Measurements from ENCODE around the gene SATB1. TPM values are rescaled to one million over a fixed set of nuclear protein-coding genes. Genes with fewer than 3 reads are reported as not detected.

SATB1 gene
- polyA plus RNA-seq, 3 donors from 2014 or later: 42.7 to 100.0 (median 76.0) TPM

DNA sequence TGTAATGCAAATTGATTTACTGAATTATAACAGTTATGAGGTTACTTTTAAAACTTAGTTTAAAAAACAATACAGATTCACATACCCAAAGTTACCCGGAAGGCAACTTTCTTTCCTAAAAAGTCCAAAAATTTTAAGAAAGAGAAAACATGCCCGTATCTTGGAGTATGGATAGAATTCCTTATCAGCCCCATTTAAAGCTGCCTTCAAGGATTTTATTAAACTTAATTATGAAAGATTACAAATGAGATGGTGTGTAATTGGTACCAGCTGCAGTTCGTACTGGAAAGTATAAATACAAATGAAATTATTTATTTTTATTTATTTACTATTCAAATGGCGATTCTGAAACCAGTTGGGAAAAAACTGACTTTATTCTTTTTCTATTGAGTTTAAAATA, 39.4 kb downstream of the SATB1 start:
- Mint-ChIP-seq H3K9me3 (no peaks in the 10 kb centered on the region), H3K27ac (no peak overlapping the region), H3K4me3 (no peak overlapping the region), H3K36me3 (peaks cover 0 to 15% (median 11%) of the 10 kb centered on the region in 3 donors), H3K4me1 (peaks cover 23 to 63% of the 10 kb centered on the region in 2 donors), H3K27me3 (ENCODE audit: low read depth in 3 of 3) (no peaks in the 10 kb centered on the region)
- no peak for DNase-seq

- Mint-ChIP-seq H3K27ac (peak overlapping the region in 5 of 6 donors; percentile 0 to 50 (median 3)), H3K36me3 (peaks cover 3 to 21% (median 18%) of the 10 kb centered on the region in 3 donors), H3K27me3 (ENCODE audit: low read depth in 3 of 3) (no peaks in the 10 kb centered on the region), H3K9me3 (no peaks in the 10 kb centered on the region), H3K4me1 (peaks cover 21 to 63% of the 10 kb centered on the region in 2 donors), H3K4me3 (no peak overlapping the region)
- no peak for DNase-seq
These were observed 42.3 kb downstream of the SATB1 start for GRCh38 chr3:18382760-18383369.

DNA sequence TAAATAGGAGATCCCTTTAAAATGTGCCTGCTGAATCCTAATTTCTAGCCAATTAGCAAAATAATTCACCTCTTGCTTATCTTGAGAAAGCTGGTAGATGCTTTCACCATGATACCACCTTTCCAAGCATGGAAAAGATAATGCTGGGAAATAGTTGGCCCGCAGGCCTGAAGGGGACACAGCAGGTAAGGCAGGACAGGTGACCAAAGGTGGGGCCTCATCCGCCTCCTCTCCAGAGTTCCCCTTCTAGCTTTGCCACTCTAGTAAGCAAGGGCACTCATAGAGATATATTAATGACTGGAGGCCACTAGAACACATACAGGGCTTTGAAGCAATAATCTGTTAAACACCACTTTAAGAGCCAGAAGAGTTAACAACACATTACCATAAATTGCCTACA, 45.5 kb downstream of the SATB1 start:
- peaks cover 18 to 75% of the 10 kb centered on the region in 2 donors for H3K4me1 Mint-ChIP-seq
- DNase-seq: no peak
- H3K27me3 Mint-ChIP-seq (ENCODE audit: low read depth in 3 of 3): no peaks in the 10 kb centered on the region
- peaks cover 25 to 38% (median 36%) of the 10 kb centered on the region in 3 donors for H3K36me3 Mint-ChIP-seq
- H3K4me3 Mint-ChIP-seq: no peak overlapping the region
- peak overlapping the region in 1 of 6 donors; percentile 13 for H3K27ac Mint-ChIP-seq
- no peaks in the 10 kb centered on the region for H3K9me3 Mint-ChIP-seq

DNA sequence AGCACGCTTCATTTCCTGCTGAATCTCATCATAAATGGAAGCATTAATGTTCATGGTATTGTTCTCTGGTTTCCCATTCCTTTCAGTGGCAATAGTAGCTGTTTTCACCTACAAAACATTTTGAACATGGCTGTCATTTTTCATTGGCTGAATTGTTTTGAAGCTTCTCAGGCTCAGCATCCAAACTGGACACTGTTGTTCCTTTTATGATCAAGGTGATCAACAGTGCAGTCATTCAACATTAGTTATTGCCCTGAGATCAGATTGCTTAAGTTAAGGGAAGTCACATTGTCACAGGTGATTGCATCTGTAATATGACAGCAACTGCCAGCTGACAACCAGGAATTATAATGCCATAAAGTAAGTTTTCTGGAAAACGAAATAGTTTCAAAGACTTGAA, 46.9 kb downstream of the SATB1 start:
- Mint-ChIP-seq H3K36me3 (peaks cover 25 to 38% (median 31%) of the 10 kb centered on the region in 3 donors), H3K4me3 (no peak overlapping the region), H3K27me3 (ENCODE audit: low read depth in 3 of 3) (no peaks in the 10 kb centered on the region), H3K4me1 (peaks cover 28 to 76% of the 10 kb centered on the region in 2 donors), H3K27ac (no peak overlapping the region), H3K9me3 (no peaks in the 10 kb centered on the region)
- DNase-seq: no peak

GRCh38 chr3:18376682-18377081, 48.5 kb downstream of the SATB1 start:
- H3K4me1 Mint-ChIP-seq: peaks cover 38 to 82% of the 10 kb centered on the region in 2 donors
- no peak overlapping the region for H3K4me3 Mint-ChIP-seq
- no peak overlapping the region for H3K27ac Mint-ChIP-seq
- no peak for DNase-seq
- no peaks in the 10 kb centered on the region for H3K27me3 Mint-ChIP-seq (ENCODE audit: low read depth in 3 of 3)
- peaks cover 25 to 48% (median 30%) of the 10 kb centered on the region in 3 donors for H3K36me3 Mint-ChIP-seq
- H3K9me3 Mint-ChIP-seq: no peaks in the 10 kb centered on the region

DNA sequence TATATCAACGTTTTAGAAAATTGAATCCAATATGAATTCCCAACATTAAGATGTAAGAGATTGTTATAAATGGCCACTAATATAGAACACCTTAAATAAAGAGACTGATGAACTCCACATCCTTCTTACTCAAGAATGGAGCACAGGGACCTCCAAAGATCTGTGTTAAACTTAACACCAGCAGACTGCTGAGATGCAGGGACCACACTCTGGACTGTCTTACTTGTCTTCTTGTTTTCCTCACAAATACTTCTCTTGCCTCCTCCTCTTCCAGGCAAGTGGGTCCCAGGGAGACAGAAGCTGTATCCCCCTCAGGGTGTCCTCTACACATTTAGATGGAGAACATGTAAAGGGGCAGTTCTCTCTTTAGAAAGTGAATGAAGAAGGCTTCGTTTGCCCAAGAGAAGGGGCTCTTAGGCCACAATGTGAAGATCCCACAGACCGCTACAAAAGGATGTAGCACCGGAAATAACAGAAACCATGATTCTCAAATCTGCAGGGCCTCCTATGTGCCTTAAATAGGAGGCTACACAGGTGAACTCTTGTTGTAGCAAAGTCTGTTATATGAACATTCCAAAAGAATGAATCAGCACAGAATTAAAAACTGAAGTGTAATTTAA, 52.2 kb downstream of the SATB1 start:
- Mint-ChIP-seq H3K27me3 (ENCODE audit: low read depth in 3 of 3) (peaks cover 0 to 5% (median 0%) of the 10 kb centered on the region in 3 donors), H3K9me3 (no peaks in the 10 kb centered on the region), H3K4me1 (peaks cover 56 to 86% of the 10 kb centered on the region in 2 donors), H3K36me3 (peaks cover 22 to 59% (median 44%) of the 10 kb centered on the region in 3 donors), H3K27ac (peak overlapping the region in 3 of 6 donors; percentile 26 to 85 (median 71)), H3K4me3 (peak overlapping the region; percentile 58 to 75 (median 64))
- DNase-seq: peak; percentile 52 to 61 (median 54)

GRCh38 chr3:18370672-18371071, 54.5 kb downstream of the SATB1 start:
- Mint-ChIP-seq H3K4me3 (no peak overlapping the region), H3K4me1 (peaks cover 61 to 84% of the 10 kb centered on the region in 2 donors), H3K36me3 (peaks cover 25 to 68% (median 46%) of the 10 kb centered on the region in 3 donors), H3K27ac (no peak overlapping the region), H3K9me3 (no peaks in the 10 kb centered on the region), H3K27me3 (ENCODE audit: low read depth in 3 of 3) (peaks cover 0 to 5% (median 0%) of the 10 kb centered on the region in 3 donors)
- DNase-seq: no peak

- Mint-ChIP-seq H3K36me3 (peaks cover 15 to 58% (median 37%) of the 10 kb centered on the region in 3 donors), H3K9me3 (no peaks in the 10 kb centered on the region), H3K27me3 (ENCODE audit: low read depth in 3 of 3) (peaks cover 0 to 5% (median 0%) of the 10 kb centered on the region in 3 donors), H3K4me3 (peak overlapping the region in 4 of 5 donors; percentile 23 to 42 (median 30)), H3K27ac (no peak overlapping the region), H3K4me1 (peaks cover 58 to 82% of the 10 kb centered on the region in 2 donors)
- peak in 1 of 3 donors; percentile 20 for DNase-seq
These were observed 55.5 kb downstream of the SATB1 start for GRCh38 chr3:18369551-18370185.

- peaks cover 35 to 61% of the 10 kb centered on the region in 2 donors for H3K4me1 Mint-ChIP-seq
- no peak for DNase-seq
- H3K4me3 Mint-ChIP-seq: no peak overlapping the region
- peak overlapping the region in 1 of 6 donors; percentile 65 for H3K27ac Mint-ChIP-seq
- no peaks in the 10 kb centered on the region for H3K9me3 Mint-ChIP-seq
- peaks cover 0 to 5% (median 0%) of the 10 kb centered on the region in 3 donors for H3K27me3 Mint-ChIP-seq (ENCODE audit: low read depth in 3 of 3)
- H3K36me3 Mint-ChIP-seq: peaks cover 15 to 49% (median 38%) of the 10 kb centered on the region in 3 donors
These were observed 58.9 kb downstream of the SATB1 start for GRCh38 chr3:18366258-18366657.

DNA sequence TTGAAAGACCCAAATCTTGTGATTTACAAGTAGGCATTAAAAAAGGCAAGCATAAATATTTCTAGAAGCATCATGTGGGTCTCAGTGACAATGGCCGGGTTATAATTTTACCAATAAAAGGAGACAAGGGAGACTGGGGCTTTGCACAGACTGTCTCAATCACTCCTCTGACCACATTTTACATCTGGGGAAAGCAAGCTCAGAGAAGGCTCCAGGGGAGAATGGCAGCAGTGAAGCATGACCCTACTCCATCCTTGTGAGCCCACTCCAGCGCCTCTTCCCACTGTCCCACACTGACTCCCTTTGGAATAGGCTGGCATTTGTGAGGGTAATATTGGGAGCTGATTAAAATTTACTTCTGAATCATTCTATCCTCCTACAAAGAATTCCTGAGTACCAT, 61.8 kb downstream of the SATB1 start:
- H3K4me3 Mint-ChIP-seq: no peak overlapping the region
- peaks cover 0 to 1% (median 0%) of the 10 kb centered on the region in 3 donors for H3K27me3 Mint-ChIP-seq (ENCODE audit: low read depth in 3 of 3)
- H3K4me1 Mint-ChIP-seq: peaks cover 20 to 63% of the 10 kb centered on the region in 2 donors
- H3K27ac Mint-ChIP-seq: no peak overlapping the region
- DNase-seq: no peak
- H3K9me3 Mint-ChIP-seq: no peaks in the 10 kb centered on the region
- peaks cover 32 to 58% (median 37%) of the 10 kb centered on the region in 3 donors for H3K36me3 Mint-ChIP-seq

DNA sequence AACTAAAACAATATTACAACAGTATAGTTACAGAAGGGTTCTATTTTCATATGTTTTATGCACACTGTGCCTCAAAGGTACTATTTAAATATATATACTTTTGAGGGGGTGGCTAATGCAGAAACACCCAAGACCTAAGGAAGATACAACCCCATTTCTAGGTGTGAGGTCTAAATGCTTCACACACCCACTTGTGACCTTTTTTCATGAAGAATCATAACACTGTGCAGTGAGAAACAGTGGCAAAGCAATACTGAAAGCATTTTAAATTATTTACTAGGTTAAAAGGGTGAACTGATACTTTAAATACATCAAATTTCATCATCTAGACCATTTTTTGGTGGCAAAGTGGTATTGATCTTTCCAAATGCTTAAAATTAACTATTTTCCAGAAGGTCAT, 67.4 kb downstream of the SATB1 start:
- Mint-ChIP-seq H3K4me1 (peaks cover 36 to 84% of the 10 kb centered on the region in 2 donors), H3K27ac (peak overlapping the region in 3 of 6 donors; percentile 4 to 72 (median 35)), H3K9me3 (no peaks in the 10 kb centered on the region), H3K27me3 (ENCODE audit: low read depth in 3 of 3) (peaks cover 0 to 5% (median 0%) of the 10 kb centered on the region in 3 donors), H3K36me3 (peaks cover 17 to 29% (median 22%) of the 10 kb centered on the region in 3 donors), H3K4me3 (peak overlapping the region in 3 of 5 donors; percentile 7 to 31 (median 13))
- DNase-seq: peak; percentile 10 to 45 (median 12)

DNA sequence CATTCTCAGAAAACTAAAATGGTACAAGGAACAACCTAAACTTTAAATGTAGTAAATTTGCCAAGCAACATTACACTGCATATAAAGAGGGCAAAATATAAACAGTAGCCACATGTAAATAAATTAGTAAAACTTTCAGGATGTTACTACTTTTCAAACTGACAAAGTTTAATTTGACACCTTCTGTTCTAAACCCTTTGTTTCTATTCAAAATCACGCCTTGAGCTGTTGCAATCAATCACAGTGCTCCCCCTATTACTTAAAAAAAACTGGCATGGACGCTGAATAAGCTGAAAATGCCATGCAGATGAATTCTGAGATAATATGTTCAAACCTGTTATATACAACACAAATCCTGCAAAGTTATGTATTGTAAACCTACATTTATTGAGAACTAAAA, 69.3 kb downstream of the SATB1 start:
- H3K4me1 Mint-ChIP-seq: peaks cover 33 to 73% of the 10 kb centered on the region in 2 donors
- DNase-seq: peak in 1 of 3 donors; percentile 17
- peak overlapping the region in 3 of 6 donors; percentile 26 to 57 (median 34) for H3K27ac Mint-ChIP-seq
- H3K9me3 Mint-ChIP-seq: no peaks in the 10 kb centered on the region
- peak overlapping the region in 1 of 5 donors; percentile 26 for H3K4me3 Mint-ChIP-seq
- H3K27me3 Mint-ChIP-seq (ENCODE audit: low read depth in 3 of 3): peaks cover 0 to 7% (median 0%) of the 10 kb centered on the region in 3 donors
- peaks cover 13 to 34% (median 29%) of the 10 kb centered on the region in 3 donors for H3K36me3 Mint-ChIP-seq

- H3K4me3 Mint-ChIP-seq: no peak overlapping the region
- peaks cover 29 to 61% of the 10 kb centered on the region in 2 donors for H3K4me1 Mint-ChIP-seq
- H3K9me3 Mint-ChIP-seq: no peaks in the 10 kb centered on the region
- H3K36me3 Mint-ChIP-seq: peaks cover 4 to 29% (median 28%) of the 10 kb centered on the region in 3 donors
- H3K27me3 Mint-ChIP-seq (ENCODE audit: low read depth in 3 of 3): peaks cover 0 to 7% (median 0%) of the 10 kb centered on the region in 3 donors
- H3K27ac Mint-ChIP-seq: no peak overlapping the region
- no peak for DNase-seq
These were observed 70.4 kb downstream of the SATB1 start for GRCh38 chr3:18354701-18355100.
